A549 (cell line): Measurements from ENCODE around the gene CACNB1. TPM values are rescaled to one million over a fixed set of nuclear protein-coding genes. Genes with fewer than 3 reads are reported as not detected.

Source experiments
- ATAC-seq, 2 experiments: fragments of 200-7000 bp in 1 of 2; fragments of >200 bp in 1 of 2; cut with Nextera tagmentation in 1 of 2; cut with Tn5 transposase in 1 of 2; 3 replicates each; pipeline versions ENCODE4 v1.8.0 to v1.9.1; 2018 to 2020; ENCODE audit warnings: mild to moderate bottlenecking in 1 of 2, moderate library complexity in 1 of 2
- CTCF ChIA-PET: fragments of 300-600 bp; sonication (Branson Sonifier 250); formaldehyde crosslinking; extraction: SDS; loops from one replicate; lab custom pipeline; 2021; ENCODE audit warnings: antibody characterized with exemption, inconsistent platforms; lab: Yijun Ruan, JAX
- POLR2A ChIA-PET: fragments of 350-600 bp; formaldehyde crosslinking; extraction: SDS; loops from one replicate; lab custom pipeline; 2021; ENCODE audit warnings: antibody characterized with exemption, inconsistent platforms; lab: Yijun Ruan, JAX
- DNase-seq, 2 experiments: peaks; one replicate each; pipeline versions ENCODE4 v3.0.0 to v3.0.0-alpha.2; 2011 to 2016; ENCODE audit warnings: low read depth in 1 of 2, low spot score in 1 of 2
- FAIRE-seq: peaks from 2 replicates; lab custom pipeline; 2011; peaks lifted over from hg19 to GRCh38; lab: Jason Lieb, UNC
- H3K27ac ChIP-seq, 2 experiments: fragments of >200 bp; sonication (Bioruptor Twin); formaldehyde crosslinking; 3 replicates each; pipeline ENCODE4 v1.5.1; 2016 to 2017
- H3K4me1 ChIP-seq: fragments of >200 bp; sonication (Bioruptor Twin); formaldehyde crosslinking; 3 replicates; pipeline ENCODE4 v1.6.1; 2016
- H3K4me2 ChIP-seq: fragments of >200 bp; sonication (Bioruptor Twin); formaldehyde crosslinking; 3 replicates; pipeline ENCODE4 v1.6.1; 2016
- H3K4me3 ChIP-seq: fragments of >200 bp; sonication (Bioruptor Twin); formaldehyde crosslinking; 3 replicates; pipeline ENCODE4 v1.5.1; 2016
- H3K9me3 ChIP-seq: fragments of >200 bp; sonication (Bioruptor Twin); formaldehyde crosslinking; 3 replicates; pipeline ENCODE4 v1.6.1; 2016
- ATOH8 ChIP-seq: fragments of 250-450 bp; sonication (Bioruptor Pico); IDR thresholded peaks from 2 replicates; pipeline ENCODE4 v1.5.0; 2020; ENCODE audit warnings: low read depth, mild to moderate bottlenecking, moderate library complexity
- CBX8 ChIP-seq: fragments of 200-600 bp; sonication (generic); IDR thresholded peaks from 2 replicates; pipeline ENCODE4 v1.6.1; 2016
- ELK1 ChIP-seq: fragments of 150-350 bp; IDR thresholded peaks from 2 replicates; pipeline ENCODE4 v1.6.1; 2014; ENCODE audit warnings: low read depth, mild to moderate bottlenecking, low read length
- ESRRA ChIP-seq: fragments of 150-350 bp; IDR thresholded peaks from 2 replicates; pipeline ENCODE4 v1.6.1; 2014; ENCODE audit warnings: mild to moderate bottlenecking, low read length, borderline replicate concordance
- FOSL2 ChIP-seq, 2 experiments: fragments of 450-650 bp in 1 of 2; fragments of >200 bp in 1 of 2; sonication (Bioruptor Twin) in 1 of 2; formaldehyde crosslinking; IDR thresholded peaks; 2 replicates each; pipeline versions ENCODE4 v1.5.0 to v1.6.1; 2016 to 2020; ENCODE audit warnings: mild to moderate bottlenecking in 1 of 2, moderate library complexity in 1 of 2
- FOXS1 ChIP-seq: fragments of 250-450 bp; sonication (Bioruptor Pico); IDR thresholded peaks from 2 replicates; pipeline ENCODE4 v1.5.0; 2020; ENCODE audit warnings: mild to moderate bottlenecking, moderate library complexity
- GATA3 ChIP-seq: IDR thresholded peaks from 2 replicates; pipeline ENCODE4 v1.6.1; 2012; ENCODE audit warnings: borderline replicate concordance
- HOXB5 ChIP-seq: fragments of 250-450 bp; sonication (Bioruptor Pico); IDR thresholded peaks from 2 replicates; pipeline ENCODE4 v1.5.0; 2020; ENCODE audit warnings: mild to moderate bottlenecking, moderate library complexity
- JUN ChIP-seq, 2 experiments: fragments of >200 bp; sonication (Bioruptor Twin); formaldehyde crosslinking; IDR thresholded peaks; 2 replicates in 1 of 2; 3 replicates in 1 of 2; pipeline ENCODE4 v1.6.1; 2016 to 2017
- KDM1A ChIP-seq: fragments of 200-600 bp; sonication (generic); IDR thresholded peaks from 2 replicates; pipeline ENCODE4 v1.6.1; 2016; ENCODE audit warnings: low read depth, mild to moderate bottlenecking
- MAZ ChIP-seq: fragments of 150-350 bp; IDR thresholded peaks from 2 replicates; pipeline ENCODE4 v1.6.1; 2014; ENCODE audit warnings: antibody characterized with exemption, low read depth, low read length, borderline replicate concordance
- MYC ChIP-seq: IDR thresholded peaks from 2 replicates; pipeline ENCODE4 v1.6.1; 2012; ENCODE audit warnings: mild to moderate bottlenecking, inconsistent platforms, low read length, improper control_type of control experiment, borderline replicate concordance
- NPAS2 ChIP-seq: fragments of 250-450 bp; sonication (Bioruptor Pico); IDR thresholded peaks from 2 replicates; pipeline ENCODE4 v1.8.0; 2022; ENCODE audit warnings: mild to moderate bottlenecking, moderate library complexity, borderline replicate concordance
- POLR2A ChIP-seq: IDR thresholded peaks from 2 replicates; pipeline ENCODE4 v1.6.1; 2012; ENCODE audit warnings: mild to moderate bottlenecking, low read length
- POLR2AphosphoS2 ChIP-seq: conservative IDR thresholded peaks from 2 replicates; pipeline ENCODE4 v1.6.1; 2012; ENCODE audit warnings: low read length, improper control_type of control experiment, inconsistent platforms
- SREBF2 ChIP-seq: fragments of 450-650 bp; IDR thresholded peaks from 2 replicates; pipeline ENCODE4 v1.6.1; 2014; ENCODE audit warnings: mild to moderate bottlenecking, moderate library complexity
- ZSCAN20 ChIP-seq: fragments of 250-450 bp; sonication (Bioruptor Pico); IDR thresholded peaks from 2 replicates; pipeline ENCODE4 v1.8.0; 2022; ENCODE audit warnings: mild to moderate bottlenecking, moderate library complexity
- WGBS: methylation state at CpG from one replicate; pipeline ENCODE4 v1.1.6; 2017; ENCODE audit errors: missing lambda C conversion rate; 5-methylcytosine and 5-hydroxymethylcytosine counted together
- polyA plus RNA-seq, 4 experiments: library from polyadenylated mRNA; depleted of rRNA in 3 of 4; stranded (reverse); fragments of >200 nt; fragmentation: RNase III in 1 of 4; extraction: RNeasy Plus Mini Kit Qiagen cat#74134 plus additional on column Dnase treatment in 1 of 4; gene quantifications; 2 replicates in 3 of 4; 3 replicates in 1 of 4; pipeline ENCODE4 v1.2.3, GENCODE V29; 2011 to 2017
- TF ChIP-seq, protein P1 (sequence below): fragments of 250-450 bp; sonication (Bioruptor Pico); IDR thresholded peaks from 2 replicates; pipeline ENCODE4 v1.5.0; 2021; ENCODE audit warnings: mild to moderate bottlenecking, moderate library complexity, borderline replicate concordance
- TF ChIP-seq, protein P2 (sequence below): IDR thresholded peaks from 2 replicates; pipeline ENCODE4 v1.6.1; 2012; ENCODE audit warnings: low read depth, borderline replicate concordance
- TF ChIP-seq, protein P3 (sequence below): fragments of >200 bp; sonication (Bioruptor Twin); formaldehyde crosslinking; IDR thresholded peaks from 3 replicates; pipeline ENCODE4 v1.6.1; 2016

The CACNB1 gene
- polyA plus RNA-seq, 2 of the 4 experiments (the other 2 are of a cell fraction), result 3.6 to 3.9 TPM

GRCh38 chr17:39173080-39173479 lies 24.4 kb downstream of the CACNB1 start:
- WGBS, result 81% methylated on average over 5 of the region's 5 CpGs
- no peak for ATAC-seq
- Histone ChIP-seq H3K9me3 (no peaks in the 10 kb centered on the region), H3K4me2 (no peak overlapping the region), H3K4me1 (peaks cover 3% of the 10 kb centered on the region), H3K4me3 (no peak overlapping the region), H3K27ac (no peak overlapping the region)
- no peak for DNase-seq
- TF ChIP-seq, protein P1, sequence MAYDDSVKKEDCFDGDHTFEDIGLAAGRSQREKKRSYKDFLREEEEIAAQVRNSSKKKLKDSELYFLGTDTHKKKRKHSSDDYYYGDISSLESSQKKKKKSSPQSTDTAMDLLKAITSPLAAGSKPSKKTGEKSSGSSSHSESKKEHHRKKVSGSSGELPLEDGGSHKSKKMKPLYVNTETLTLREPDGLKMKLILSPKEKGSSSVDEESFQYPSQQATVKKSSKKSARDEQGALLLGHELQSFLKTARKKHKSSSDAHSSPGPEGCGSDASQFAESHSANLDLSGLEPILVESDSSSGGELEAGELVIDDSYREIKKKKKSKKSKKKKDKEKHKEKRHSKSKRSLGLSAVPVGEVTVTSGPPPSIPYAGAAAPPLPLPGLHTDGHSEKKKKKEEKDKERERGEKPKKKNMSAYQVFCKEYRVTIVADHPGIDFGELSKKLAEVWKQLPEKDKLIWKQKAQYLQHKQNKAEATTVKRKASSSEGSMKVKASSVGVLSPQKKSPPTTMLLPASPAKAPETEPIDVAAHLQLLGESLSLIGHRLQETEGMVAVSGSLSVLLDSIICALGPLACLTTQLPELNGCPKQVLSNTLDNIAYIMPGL, result no peak
- TF ChIP-seq, protein P2, sequence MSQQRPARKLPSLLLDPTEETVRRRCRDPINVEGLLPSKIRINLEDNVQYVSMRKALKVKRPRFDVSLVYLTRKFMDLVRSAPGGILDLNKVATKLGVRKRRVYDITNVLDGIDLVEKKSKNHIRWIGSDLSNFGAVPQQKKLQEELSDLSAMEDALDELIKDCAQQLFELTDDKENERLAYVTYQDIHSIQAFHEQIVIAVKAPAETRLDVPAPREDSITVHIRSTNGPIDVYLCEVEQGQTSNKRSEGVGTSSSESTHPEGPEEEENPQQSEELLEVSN, result no peak
- TF ChIP-seq MYC (no peak), KDM1A (no peak), SREBF2 (no peak)
- CTCF ChIA-PET, result interaction anchor here (0.7 to 30.5 kb wide), 10 partner anchors 13 to 496 kb away, joined by 3 to 612 read pairs (median 8); partner anchors contain the start of genes ARL5C, CACNB1 and PLXDC1
- POLR2A ChIA-PET, result interaction anchor here (0.5 to 1.0 kb wide), 2 partner anchors 27 to 28 kb away, joined by 4 read pairs; partner anchors contain the start of gene RPL19
- no peak for FAIRE-seq

- H3K9me3 ChIP-seq, result no peaks in the 10 kb centered on the region
- ATAC-seq (no peak), DNase-seq (no peak), FAIRE-seq (no peak)
- H3K4me2 ChIP-seq, result no peak overlapping the region
- 83% methylated on average over 5 of the region's 5 CpGs for WGBS
- H3K4me1 ChIP-seq, result no peaks in the 10 kb centered on the region
- no peak for TF ChIP-seq FOXS1 (CRISPR knock-in tag)
- no peak for TF ChIP-seq JUN (IDR thresholded peaks at IDR 0.05)
- TF ChIP-seq ZSCAN20 (CRISPR knock-in tag), result no peak
- TF ChIP-seq GATA3, result no peak
- TF ChIP-seq NPAS2 (CRISPR knock-in tag), result no peak
- TF ChIP-seq MAZ, result no peak
- TF ChIP-seq, protein P3, sequence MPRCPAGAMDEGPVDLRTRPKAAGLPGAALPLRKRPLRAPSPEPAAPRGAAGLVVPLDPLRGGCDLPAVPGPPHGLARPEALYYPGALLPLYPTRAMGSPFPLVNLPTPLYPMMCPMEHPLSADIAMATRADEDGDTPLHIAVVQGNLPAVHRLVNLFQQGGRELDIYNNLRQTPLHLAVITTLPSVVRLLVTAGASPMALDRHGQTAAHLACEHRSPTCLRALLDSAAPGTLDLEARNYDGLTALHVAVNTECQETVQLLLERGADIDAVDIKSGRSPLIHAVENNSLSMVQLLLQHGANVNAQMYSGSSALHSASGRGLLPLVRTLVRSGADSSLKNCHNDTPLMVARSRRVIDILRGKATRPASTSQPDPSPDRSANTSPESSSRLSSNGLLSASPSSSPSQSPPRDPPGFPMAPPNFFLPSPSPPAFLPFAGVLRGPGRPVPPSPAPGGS, result no peak
- TF ChIP-seq POLR2A, result no peak
- no peak for TF ChIP-seq POLR2AphosphoS2
- no peak for TF ChIP-seq ELK1
- TF ChIP-seq, protein P1, result no peak
- no peak for TF ChIP-seq SREBF2
- TF ChIP-seq ATOH8, result no peak
- TF ChIP-seq HOXB5 (CRISPR knock-in tag), result no peak
- no peak for TF ChIP-seq MYC
- TF ChIP-seq ESRRA, result no peak
- TF ChIP-seq CBX8, result no peak
- TF ChIP-seq FOSL2 (IDR thresholded peaks at IDR 0.05), result no peak
- no peak for TF ChIP-seq FOSL2 (CRISPR knock-in tag; IDR thresholded peaks at IDR 0.05)
- ChIA-PET CTCF (interaction anchor here (1.1 to 30.5 kb wide), 4 partner anchors 18 to 410 kb away, joined by 3 to 612 read pairs (median 230); partner anchors contain the start of genes ARL5C and PLXDC1), POLR2A (no interaction called here)
- H3K4me3 ChIP-seq, result no peak overlapping the region
- H3K27ac ChIP-seq, result no peak overlapping the region
Measured at GRCh38 chr17:39171933-39172332, 25.5 kb downstream of the CACNB1 start.
